Activated T-cell treated with anti-CD3 and anti-CD28 coated beads, Interleukin-2, amount 50 U/mL, for 24 hours (primary cell): ENCODE results near the gene ZG16B.

Experiments
- DNase-seq: peaks from one replicate; pipeline ENCODE4 v3.0.0-alpha.2; 2020
- H3K27ac Mint-ChIP-seq: 2 replicates; pipeline ENCODE4 v1.8.0; 2020; ENCODE audit warnings: mild to moderate bottlenecking, mixed read lengths
- H3K27me3 Mint-ChIP-seq: 2 replicates; pipeline ENCODE4 v1.8.0; 2020; ENCODE audit warnings: mixed read lengths
- H3K36me3 Mint-ChIP-seq: 2 replicates; pipeline ENCODE4 v1.8.0; 2020; ENCODE audit warnings: low read depth, mixed read lengths
- H3K4me1 Mint-ChIP-seq: 2 replicates; pipeline ENCODE4 v1.8.0; 2020; ENCODE audit warnings: low read depth, mixed read lengths
- H3K4me3 Mint-ChIP-seq: 2 replicates; pipeline ENCODE4 v1.8.0; 2020; ENCODE audit warnings: mild to moderate bottlenecking, moderate library complexity, mixed read lengths
- H3K9me3 Mint-ChIP-seq: 2 replicates; pipeline ENCODE4 v1.8.0; 2020; ENCODE audit warnings: mixed read lengths

The ZG16B gene

GRCh38 chr16:2855536-2855935 is 25.4 kb downstream of the ZG16B start:
- Mint-ChIP-seq H3K36me3 (no peaks in the 10 kb centered on the region), H3K4me1 (peaks cover 7% of the 10 kb centered on the region), H3K27ac (no peak overlapping the region), H3K27me3 (peaks cover 14% of the 10 kb centered on the region), H3K4me3 (no peak overlapping the region), H3K9me3 (peaks cover 9% of the 10 kb centered on the region)
- no peak for DNase-seq

GRCh38 chr16:2856061-2856670 is 26.1 kb downstream of the ZG16B start:
- H3K4me1 Mint-ChIP-seq, result peaks cover 7% of the 10 kb centered on the region
- peaks cover 16% of the 10 kb centered on the region for H3K27me3 Mint-ChIP-seq
- DNase-seq, result peak; percentile 62
- H3K4me3 Mint-ChIP-seq, result no peak overlapping the region
- peaks cover 9% of the 10 kb centered on the region for H3K9me3 Mint-ChIP-seq
- H3K27ac Mint-ChIP-seq, result no peak overlapping the region
- H3K36me3 Mint-ChIP-seq, result no peaks in the 10 kb centered on the region

- Mint-ChIP-seq H3K27me3 (peaks cover 21% of the 10 kb centered on the region), H3K27ac (no peak overlapping the region), H3K4me3 (no peak overlapping the region), H3K4me1 (peaks cover 7% of the 10 kb centered on the region), H3K36me3 (no peaks in the 10 kb centered on the region), H3K9me3 (peaks cover 9% of the 10 kb centered on the region)
- no peak for DNase-seq
Observed at GRCh38 chr16:2856686-2857450, 26.8 kb downstream of the ZG16B start.

- peak within 1 kb of the TSS; percentile 73 for H3K4me3 Mint-ChIP-seq
- H3K4me1 Mint-ChIP-seq, result peaks cover 7% of the 10 kb centered on the region
- H3K27me3 Mint-ChIP-seq, result peaks cover 21% of the 10 kb centered on the region
- DNase-seq, result peak; percentile 50
- peaks cover 9% of the 10 kb centered on the region for H3K9me3 Mint-ChIP-seq
- H3K36me3 Mint-ChIP-seq, result no peaks in the 10 kb centered on the region
- H3K27ac Mint-ChIP-seq, result peak within 1 kb of the TSS; percentile 82
Observed at GRCh38 chr16:2857451-2858244, 27.5 kb downstream of the ZG16B start, which contains the start of gene PRSS22. Gene PRSS22, minus strand, starts transcription at chr16:2858170. Its CDS starts 66 bp downstream, at chr16:2858104.

- H3K9me3 Mint-ChIP-seq, result peaks cover 9% of the 10 kb centered on the region
- H3K36me3 Mint-ChIP-seq, result no peaks in the 10 kb centered on the region
- DNase-seq, result no peak
- H3K27me3 Mint-ChIP-seq, result peaks cover 21% of the 10 kb centered on the region
- peaks cover 7% of the 10 kb centered on the region for H3K4me1 Mint-ChIP-seq
- H3K4me3 Mint-ChIP-seq, result no peak overlapping the region
- H3K27ac Mint-ChIP-seq, result no peak overlapping the region
Observed at GRCh38 chr16:2858245-2859025, 28.3 kb downstream of the ZG16B start.

GRCh38 chr16:2859686-2860265 is 29.7 kb downstream of the ZG16B start:
- no peak for DNase-seq
- no peak overlapping the region for H3K4me3 Mint-ChIP-seq
- peaks cover 7% of the 10 kb centered on the region for H3K4me1 Mint-ChIP-seq
- no peak overlapping the region for H3K27ac Mint-ChIP-seq
- no peaks in the 10 kb centered on the region for H3K36me3 Mint-ChIP-seq
- H3K9me3 Mint-ChIP-seq, result peaks cover under 1% of the 10 kb centered on the region
- peaks cover 21% of the 10 kb centered on the region for H3K27me3 Mint-ChIP-seq

GRCh38 chr16:2860826-2861567 is 30.9 kb downstream of the ZG16B start:
- peaks cover 21% of the 10 kb centered on the region for H3K27me3 Mint-ChIP-seq
- H3K4me3 Mint-ChIP-seq, result no peak overlapping the region
- H3K9me3 Mint-ChIP-seq, result no peaks in the 10 kb centered on the region
- H3K36me3 Mint-ChIP-seq, result no peaks in the 10 kb centered on the region
- DNase-seq, result no peak
- H3K27ac Mint-ChIP-seq, result no peak overlapping the region
- H3K4me1 Mint-ChIP-seq, result peaks cover 7% of the 10 kb centered on the region

GRCh38 chr16:2865651-2866050 is 35.5 kb downstream of the ZG16B start:
- H3K27ac Mint-ChIP-seq, result no peak overlapping the region
- peaks cover 3% of the 10 kb centered on the region for H3K36me3 Mint-ChIP-seq
- H3K4me1 Mint-ChIP-seq, result peaks cover 16% of the 10 kb centered on the region
- no peak overlapping the region for H3K4me3 Mint-ChIP-seq
- peaks cover 6% of the 10 kb centered on the region for H3K27me3 Mint-ChIP-seq
- H3K9me3 Mint-ChIP-seq, result no peaks in the 10 kb centered on the region
- no peak for DNase-seq

- H3K4me3 Mint-ChIP-seq, result peak overlapping the region; percentile 24
- H3K27ac Mint-ChIP-seq, result no peak overlapping the region
- H3K4me1 Mint-ChIP-seq, result peaks cover 16% of the 10 kb centered on the region
- peaks cover 2% of the 10 kb centered on the region for H3K27me3 Mint-ChIP-seq
- H3K9me3 Mint-ChIP-seq, result no peaks in the 10 kb centered on the region
- no peak for DNase-seq
- H3K36me3 Mint-ChIP-seq, result peaks cover 3% of the 10 kb centered on the region
Observed at GRCh38 chr16:2866431-2866830, 36.3 kb downstream of the ZG16B start.

GRCh38 chr16:2867661-2867986 is 37.5 kb downstream of the ZG16B start:
- peaks cover 16% of the 10 kb centered on the region for H3K4me1 Mint-ChIP-seq
- no peaks in the 10 kb centered on the region for H3K9me3 Mint-ChIP-seq
- DNase-seq, result no peak
- peak overlapping the region; percentile 95 for H3K27ac Mint-ChIP-seq
- H3K36me3 Mint-ChIP-seq, result peaks cover 3% of the 10 kb centered on the region
- peak overlapping the region; percentile 91 for H3K4me3 Mint-ChIP-seq
- H3K27me3 Mint-ChIP-seq, result no peaks in the 10 kb centered on the region

GRCh38 chr16:2867987-2868789 is 38.1 kb downstream of the ZG16B start:
- H3K4me3 Mint-ChIP-seq, result peak overlapping the region; percentile 91
- H3K4me1 Mint-ChIP-seq, result peaks cover 16% of the 10 kb centered on the region
- peak overlapping the region; percentile 95 for H3K27ac Mint-ChIP-seq
- peak; percentile 98 for DNase-seq
- H3K36me3 Mint-ChIP-seq, result peaks cover 3% of the 10 kb centered on the region
- no peaks in the 10 kb centered on the region for H3K27me3 Mint-ChIP-seq
- no peaks in the 10 kb centered on the region for H3K9me3 Mint-ChIP-seq

GRCh38 chr16:2871926-2872325 is 41.8 kb downstream of the ZG16B start:
- Mint-ChIP-seq H3K9me3 (no peaks in the 10 kb centered on the region), H3K27ac (no peak overlapping the region), H3K4me3 (no peak overlapping the region), H3K27me3 (no peaks in the 10 kb centered on the region), H3K4me1 (peaks cover 12% of the 10 kb centered on the region), H3K36me3 (peaks cover 3% of the 10 kb centered on the region)
- no peak for DNase-seq
